ENCODE results near the gene TUBB3. TPM values are rescaled to one million over a fixed set of nuclear protein-coding genes. Genes with fewer than 3 reads are reported as not detected.

TUBB3 gene
- total and polyA plus RNA-seq, 2 of the 4 experiments (the other 2 are of a cell fraction): 311 to 410 TPM

GRCh38 chr16:89961920-89962319 is 38.8 kb downstream of the TUBB3 start:
- no peak overlapping the region for H2BK20ac ChIP-seq (ENCODE audit: low read depth, low read length)
- WGBS, 2 experiments (ENCODE audit: extremely low coverage in 2 of 2, insufficient read length in 1 of 2): 95% methylated on average over 8 of the region's 23 CpGs; no CpG with 5 or more reads in 1 of the 2 experiments
- H2AFZ ChIP-seq (replicated peaks; ENCODE audit: low read length, poor library complexity): no peak overlapping the region
- H2BK15ac ChIP-seq (ENCODE audit: low read depth, low read length): no peak overlapping the region
- intact Hi-C loops (cut with micrococcal nuclease): no loop called here
- no peaks in the 10 kb centered on the region for H3K27me3 ChIP-seq (ENCODE audit: control insufficient read depth, insufficient read depth, low read length)
- no peak overlapping the region for H3K4ac ChIP-seq (ENCODE audit: low read depth, low read length)
- peaks cover 49% of the 10 kb centered on the region for H3K36me3 ChIP-seq (ENCODE audit: control insufficient read depth, insufficient read depth, low read length)
- dilution Hi-C loops (cut with HindIII; ENCODE audit: low sequenced_read_pairs, unreplicated experiment): no loop called here
- no peak overlapping the region for H3K18ac ChIP-seq (ENCODE audit: low read depth, low read length)
- ATAC-seq (ENCODE audit: low read depth) (no peak), DNase-seq (no peak)
- H2BK5ac ChIP-seq (ENCODE audit: low read depth, low read length, poor library complexity, severe bottlenecking): no peak overlapping the region
- in situ Hi-C loops (cut with MboI; ENCODE audit: low sequenced_read_pairs): no loop called here
- H3K9ac ChIP-seq (ENCODE audit: low read depth, low read length): no peak overlapping the region
- no TSS peak for BruUV-seq (replicated peaks)
- ChIA-PET CTCF (no interaction called here), POLR2A (ENCODE audit: unreplicated experiment) (no interaction called here)
- no peak overlapping the region for H4K91ac ChIP-seq (ENCODE audit: insufficient read depth, low read depth, low read length)
- H3K4me1 ChIP-seq (ENCODE audit: control insufficient read depth, insufficient read depth, low read length): no peaks in the 10 kb centered on the region
- peaks cover 0 to 15% of the 10 kb centered on the region in 2 experiments; a peak in 2 of 4 replicates for H3K79me1 ChIP-seq (ENCODE audit: low read depth in 1 of 2, low read length in 2 of 2)
- H3K4me3 ChIP-seq (ENCODE audit: insufficient read depth, low read depth, low read length): no peak overlapping the region
- TF ChIP-seq USF2 (IDR thresholded peaks at IDR 0.05; ENCODE audit: low read depth, low read length) (no peak), NFE2L2 (IDR thresholded peaks at IDR 0.05; ENCODE audit: low read depth, low read length) (no peak), ELK1 (IDR thresholded peaks at IDR 0.05; ENCODE audit: borderline replicate concordance, low read depth, low read length) (no peak), FOS (IDR thresholded peaks at IDR 0.05; ENCODE audit: low read depth, low read length) (no peak), MAFK (IDR thresholded peaks at IDR 0.05; ENCODE audit: low read depth, low read length) (no peak), CHD1 (IDR thresholded peaks at IDR 0.05; ENCODE audit: low read depth, low read length) (no peak), CEBPB (IDR thresholded peaks at IDR 0.05; ENCODE audit: low read depth, low read length) (no peak), RCOR1 (IDR thresholded peaks at IDR 0.05; ENCODE audit: insufficient replicate concordance, low read length) (no peak), RAD21 (IDR thresholded peaks at IDR 0.05; ENCODE audit: low read length) (no peak), CTCF (conservative IDR thresholded peaks at IDR 0.05; ENCODE audit: low read depth, low read length) (no peak), SMC3 (IDR thresholded peaks at IDR 0.05; ENCODE audit: low read depth, low read length) (no peak), MAZ (IDR thresholded peaks at IDR 0.05; ENCODE audit: borderline replicate concordance, low read depth, low read length) (no peak), BHLHE40 (IDR thresholded peaks at IDR 0.05; ENCODE audit: low read depth, low read length) (no peak), MXI1 (IDR thresholded peaks at IDR 0.05; ENCODE audit: borderline replicate concordance, low read depth, low read length) (no peak), POLR2A (IDR thresholded peaks at IDR 0.05; ENCODE audit: low read depth, low read length) (no peak), RFX5 (IDR thresholded peaks at IDR 0.05; ENCODE audit: low read depth, low read length) (no peak)
- H4K20me1 ChIP-seq (ENCODE audit: insufficient read depth, low read length): peaks cover 4% of the 10 kb centered on the region; the same call in 1 of the 2 replicates
- H2BK120ac ChIP-seq (ENCODE audit: low read depth, low read length): no peak overlapping the region
- H3K27ac ChIP-seq (ENCODE audit: insufficient read depth, low read length): no peak overlapping the region
- H2AK9ac ChIP-seq (replicated peaks; ENCODE audit: low read depth, low read length, poor library complexity): no peak overlapping the region
- no peak overlapping the region for H3K56ac ChIP-seq (ENCODE audit: extremely low read depth, insufficient read depth, low read length)
- H3K9me3 ChIP-seq (ENCODE audit: control insufficient read depth, insufficient read depth, low read length): no peaks in the 10 kb centered on the region
- no peak overlapping the region for H4K8ac ChIP-seq (ENCODE audit: low read depth in 2 of 2, low read length in 2 of 2)
- H3K4me2 ChIP-seq (ENCODE audit: low read depth, low read length): no peak overlapping the region
- no peak overlapping the region for H3K23ac ChIP-seq (ENCODE audit: low read depth, low read length)
- H3K9me1 ChIP-seq (ENCODE audit: insufficient read depth, low read length): no peaks in the 10 kb centered on the region; the same call in 1 of the 2 replicates
- no peak overlapping the region for H3K14ac ChIP-seq (replicated peaks; ENCODE audit: low read depth, low read length)
- H2AK5ac ChIP-seq (ENCODE audit: low read depth, low read length): no peak overlapping the region
- H4K5ac ChIP-seq (ENCODE audit: low read depth, low read length): no peak overlapping the region

Data from IMR-90 (cell line).